Measurements from ENCODE around the gene CD300C. TPM values are rescaled to one million over a fixed set of nuclear protein-coding genes. Genes with fewer than 3 reads are reported as not detected.

The CD300C gene
- total RNA-seq, 1 donor from 2014 or later: not detected

DNA sequence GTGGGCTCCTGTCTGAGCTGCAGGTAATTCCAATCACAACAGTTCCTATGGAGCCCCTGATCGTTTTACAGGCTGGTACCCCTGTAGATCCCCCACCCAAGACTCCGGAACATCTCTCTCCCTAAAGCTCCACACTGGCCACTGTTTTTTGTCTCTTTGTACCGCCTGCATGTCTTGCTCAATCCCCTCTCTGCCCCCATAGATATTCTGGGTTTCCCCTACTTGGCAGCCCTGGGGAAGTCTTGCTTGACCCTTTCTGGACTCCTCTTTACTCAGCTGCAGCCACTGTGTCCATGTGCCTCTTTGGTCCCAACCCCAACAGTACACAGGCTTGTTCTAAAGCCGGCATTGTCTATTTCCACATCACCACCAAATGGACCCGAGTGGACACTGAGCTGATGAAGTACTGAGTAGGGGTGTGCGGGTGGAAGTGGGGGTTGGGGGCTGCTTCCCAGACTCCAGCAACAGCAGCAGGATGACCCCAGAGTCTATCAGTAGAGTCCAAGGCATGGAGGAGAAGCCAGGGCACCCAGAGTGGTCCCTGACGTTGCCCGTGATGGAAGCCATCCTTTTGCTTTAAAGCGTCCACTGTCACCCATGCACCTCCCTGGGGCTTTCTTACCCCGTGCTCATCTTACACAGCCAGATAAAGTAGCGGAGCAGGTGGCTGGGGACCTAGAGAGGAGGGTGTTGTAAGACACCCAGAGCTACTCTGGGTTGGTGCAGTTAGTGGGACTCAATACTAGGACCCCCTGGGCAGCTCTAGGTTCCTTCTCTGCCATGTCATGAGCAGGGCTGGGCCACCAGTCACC is 21.1 kb downstream of the CD300C start:
- Mint-ChIP-seq H3K36me3 (no peaks in the 10 kb centered on the region), H3K4me3 (no peak overlapping the region), H3K4me1 (no peaks in the 10 kb centered on the region), H3K27me3 (ENCODE audit: low read depth) (peaks cover 59% of the 10 kb centered on the region), H3K27ac (no peak overlapping the region), H3K9me3 (peaks cover 6% of the 10 kb centered on the region)
- peak in 1 of 2 experiments; percentile 28 for DNase-seq (ENCODE audit: low spot score in 2 of 2, unreplicated experiment in 2 of 2)
- TF ChIP-seq CTCF (IDR thresholded peaks at IDR 0.05; ENCODE audit: unreplicated experiment): no peak

GRCh38 chr17:74523308-74523707 is 22.6 kb downstream of the CD300C start:
- peaks cover 13% of the 10 kb centered on the region for H3K9me3 Mint-ChIP-seq
- H3K4me1 Mint-ChIP-seq: no peaks in the 10 kb centered on the region
- no peaks in the 10 kb centered on the region for H3K36me3 Mint-ChIP-seq
- TF ChIP-seq CTCF (IDR thresholded peaks at IDR 0.05; ENCODE audit: unreplicated experiment): no peak
- peaks cover 52% of the 10 kb centered on the region for H3K27me3 Mint-ChIP-seq (ENCODE audit: low read depth)
- H3K27ac Mint-ChIP-seq: no peak overlapping the region
- no peak overlapping the region for H3K4me3 Mint-ChIP-seq
- DNase-seq (ENCODE audit: low spot score in 2 of 2, unreplicated experiment in 2 of 2): no peak

DNA sequence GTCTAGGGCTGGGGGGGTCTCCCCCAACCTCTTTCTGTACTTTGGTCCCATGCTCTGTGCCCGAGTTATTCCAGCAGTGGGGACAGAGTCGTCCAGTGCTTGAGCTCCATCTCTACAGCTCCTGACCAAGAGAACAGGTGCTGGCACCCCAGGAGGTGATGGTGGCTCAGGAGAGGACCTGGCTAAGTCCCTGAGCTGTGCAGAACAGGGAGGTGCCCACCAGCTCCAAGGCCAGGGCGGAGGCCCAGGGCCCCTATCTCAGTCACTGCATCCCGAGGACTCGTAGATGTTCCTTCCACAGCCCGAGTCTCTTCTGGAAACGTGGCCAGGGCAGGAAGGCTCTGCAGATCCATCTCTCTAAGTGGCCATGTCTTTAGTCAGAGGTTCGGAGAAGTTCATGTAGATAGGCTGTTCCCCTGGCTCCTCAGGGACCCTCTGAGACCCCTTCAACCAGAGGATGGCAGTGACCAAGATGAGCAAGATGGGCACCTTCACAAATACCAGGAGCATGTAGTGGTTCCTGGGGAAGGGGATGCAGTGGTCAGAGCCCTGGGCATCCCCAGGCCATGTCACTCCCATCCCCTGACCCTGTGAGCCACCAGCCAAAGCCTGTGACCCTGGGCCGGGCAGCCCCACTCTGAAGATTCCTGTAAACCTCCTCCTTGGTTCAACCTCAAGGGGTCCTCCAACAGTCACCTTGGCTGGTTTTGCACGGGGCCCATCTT is 23.4 kb downstream of the CD300C start:
- Mint-ChIP-seq H3K27ac (no peak overlapping the region), H3K9me3 (peaks cover 17% of the 10 kb centered on the region), H3K4me3 (no peak overlapping the region), H3K27me3 (ENCODE audit: low read depth) (peaks cover 45% of the 10 kb centered on the region), H3K4me1 (no peaks in the 10 kb centered on the region), H3K36me3 (no peaks in the 10 kb centered on the region)
- TF ChIP-seq CTCF (IDR thresholded peaks at IDR 0.05; ENCODE audit: unreplicated experiment): no peak
- DNase-seq (ENCODE audit: low spot score in 2 of 2, unreplicated experiment in 2 of 2): peak in 1 of 2 experiments; percentile 22

- Mint-ChIP-seq H3K4me3 (no peak overlapping the region), H3K4me1 (no peaks in the 10 kb centered on the region), H3K36me3 (no peaks in the 10 kb centered on the region), H3K27me3 (ENCODE audit: low read depth) (peaks cover 37% of the 10 kb centered on the region), H3K27ac (no peak overlapping the region), H3K9me3 (peaks cover 17% of the 10 kb centered on the region)
- no peak for TF ChIP-seq CTCF (IDR thresholded peaks at IDR 0.05; ENCODE audit: unreplicated experiment)
- DNase-seq (ENCODE audit: low spot score in 2 of 2, unreplicated experiment in 2 of 2): no peak
Measured at GRCh38 chr17:74521701-74522201, 24.2 kb downstream of the CD300C start.

DNA sequence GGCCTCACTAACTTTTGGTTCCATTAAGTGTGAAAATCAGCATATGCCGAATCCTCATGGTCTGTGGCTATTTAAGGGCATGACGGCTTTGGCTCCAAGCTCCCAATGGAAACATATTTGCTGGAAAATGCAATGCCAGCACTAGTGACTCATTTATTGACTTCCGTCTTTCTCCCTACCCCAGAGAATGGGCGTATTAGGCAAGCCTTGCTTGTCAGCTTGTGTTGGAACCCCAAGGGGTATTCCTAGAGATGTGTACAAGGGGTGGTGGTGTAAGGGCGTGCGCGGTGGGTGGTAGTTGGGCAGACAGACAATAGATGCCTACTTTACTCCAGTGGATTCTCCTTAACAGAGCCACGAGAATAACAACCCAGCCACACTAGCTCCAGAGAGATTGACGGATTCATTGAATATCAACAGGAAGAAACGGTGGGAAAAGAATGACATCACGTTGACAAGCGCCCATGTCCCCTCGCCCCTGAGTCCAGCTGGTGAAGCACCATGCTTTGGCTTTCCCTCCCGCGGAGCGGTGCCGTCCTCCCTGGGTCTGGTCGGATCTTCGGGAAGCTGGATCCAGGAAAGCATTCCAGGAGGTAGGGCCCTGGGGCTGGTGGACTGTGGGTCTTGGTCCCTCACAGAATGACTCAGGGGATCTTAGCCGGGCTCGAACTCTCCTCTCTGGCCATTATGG is 25.0 kb downstream of the CD300C start:
- Mint-ChIP-seq H3K9me3 (peaks cover 17% of the 10 kb centered on the region), H3K36me3 (no peaks in the 10 kb centered on the region), H3K4me3 (no peak overlapping the region), H3K4me1 (no peaks in the 10 kb centered on the region), H3K27me3 (ENCODE audit: low read depth) (peaks cover 39% of the 10 kb centered on the region), H3K27ac (no peak overlapping the region)
- TF ChIP-seq CTCF (IDR thresholded peaks at IDR 0.05; ENCODE audit: unreplicated experiment): no peak
- DNase-seq (ENCODE audit: low spot score in 2 of 2, unreplicated experiment in 2 of 2): peak in 1 of 2 experiments; percentile 37

Measured in mesothelial cell of epicardium (in vitro differentiated cells).